ENCODE data around the gene PPM1N.

DNA sequence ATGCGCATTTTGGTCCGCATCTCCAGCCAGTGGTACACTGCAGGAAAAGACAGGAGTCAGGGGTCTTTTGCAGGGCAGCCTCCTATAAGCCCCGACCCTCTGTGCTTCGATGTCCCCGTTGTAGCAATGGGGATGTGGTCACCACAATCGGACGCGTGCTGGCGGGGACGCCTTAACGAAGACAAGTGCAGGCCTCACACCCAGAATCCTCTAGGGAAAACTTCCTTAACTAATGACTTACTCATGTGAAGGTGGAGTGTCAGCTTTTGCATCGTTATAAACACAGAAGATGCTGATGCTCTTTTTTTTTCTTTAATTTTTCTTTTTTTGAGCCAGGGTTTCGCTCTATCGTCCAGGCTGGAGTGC is 31.2 kb downstream of the PPM1N start:
- TF ChIP-seq, protein P1, sequence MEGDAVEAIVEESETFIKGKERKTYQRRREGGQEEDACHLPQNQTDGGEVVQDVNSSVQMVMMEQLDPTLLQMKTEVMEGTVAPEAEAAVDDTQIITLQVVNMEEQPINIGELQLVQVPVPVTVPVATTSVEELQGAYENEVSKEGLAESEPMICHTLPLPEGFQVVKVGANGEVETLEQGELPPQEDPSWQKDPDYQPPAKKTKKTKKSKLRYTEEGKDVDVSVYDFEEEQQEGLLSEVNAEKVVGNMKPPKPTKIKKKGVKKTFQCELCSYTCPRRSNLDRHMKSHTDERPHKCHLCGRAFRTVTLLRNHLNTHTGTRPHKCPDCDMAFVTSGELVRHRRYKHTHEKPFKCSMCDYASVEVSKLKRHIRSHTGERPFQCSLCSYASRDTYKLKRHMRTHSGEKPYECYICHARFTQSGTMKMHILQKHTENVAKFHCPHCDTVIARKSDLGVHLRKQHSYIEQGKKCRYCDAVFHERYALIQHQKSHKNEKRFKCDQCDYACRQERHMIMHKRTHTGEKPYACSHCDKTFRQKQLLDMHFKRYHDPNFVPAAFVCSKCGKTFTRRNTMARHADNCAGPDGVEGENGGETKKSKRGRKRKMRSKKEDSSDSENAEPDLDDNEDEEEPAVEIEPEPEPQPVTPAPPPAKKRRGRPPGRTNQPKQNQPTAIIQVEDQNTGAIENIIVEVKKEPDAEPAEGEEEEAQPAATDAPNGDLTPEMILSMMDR (conservative IDR thresholded peaks at IDR 0.05; ENCODE audit: low read depth, low read length): no peak
- TF ChIP-seq EZH2 (IDR thresholded peaks at IDR 0.05; ENCODE audit: low read length, unreplicated experiment): no peak
- no peak for TF ChIP-seq EZH2phosphoT487 (IDR thresholded peaks at IDR 0.05; ENCODE audit: borderline replicate concordance, low read length)

Data from PC-3 (cell line).